Activated CD8-positive, alpha-beta memory T cell treated with anti-CD3 and anti-CD28 coated beads, Interleukin-2, amount 50 U/mL, for 1 hour (primary cell): ENCODE data around the gene IL1RL2.

Experiments used
- DNase-seq: peaks from one replicate; pipeline ENCODE4 v3.0.0-alpha.2; 2020; ENCODE audit errors: extremely low read depth

Gene IL1RL2

DNA sequence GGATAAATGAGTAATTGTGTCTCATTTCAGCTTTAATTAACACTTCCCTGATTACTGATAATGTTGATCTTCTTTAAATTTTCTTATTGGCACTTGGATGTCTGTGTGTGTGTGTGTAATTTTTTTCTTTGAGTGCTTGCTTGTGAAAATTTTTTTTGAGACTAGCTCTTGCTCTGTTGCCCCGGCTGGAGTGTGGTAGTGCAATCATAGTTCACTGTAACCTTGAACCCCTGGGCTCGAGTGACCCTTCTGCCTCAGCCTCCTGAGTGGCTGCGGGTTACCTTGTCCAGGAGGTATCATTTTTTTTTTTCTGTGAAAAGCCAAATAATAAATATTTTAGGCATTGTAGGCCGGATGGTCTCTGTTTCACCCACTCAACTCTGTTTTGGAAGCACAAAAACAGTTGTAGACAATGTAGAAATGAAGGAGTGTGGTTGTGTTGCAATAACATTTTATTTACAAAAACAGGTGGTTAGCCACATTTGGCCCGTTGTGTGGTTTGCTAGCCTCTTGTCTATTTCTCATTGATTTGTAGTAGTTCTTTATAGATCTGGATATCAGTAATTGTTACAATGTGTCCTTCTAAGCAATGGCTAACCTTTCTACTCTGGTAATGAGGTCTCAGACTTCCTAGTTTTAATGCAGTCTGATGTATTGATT, 7.9 kb downstream of the IL1RL2 start:
- no peak for DNase-seq

DNA sequence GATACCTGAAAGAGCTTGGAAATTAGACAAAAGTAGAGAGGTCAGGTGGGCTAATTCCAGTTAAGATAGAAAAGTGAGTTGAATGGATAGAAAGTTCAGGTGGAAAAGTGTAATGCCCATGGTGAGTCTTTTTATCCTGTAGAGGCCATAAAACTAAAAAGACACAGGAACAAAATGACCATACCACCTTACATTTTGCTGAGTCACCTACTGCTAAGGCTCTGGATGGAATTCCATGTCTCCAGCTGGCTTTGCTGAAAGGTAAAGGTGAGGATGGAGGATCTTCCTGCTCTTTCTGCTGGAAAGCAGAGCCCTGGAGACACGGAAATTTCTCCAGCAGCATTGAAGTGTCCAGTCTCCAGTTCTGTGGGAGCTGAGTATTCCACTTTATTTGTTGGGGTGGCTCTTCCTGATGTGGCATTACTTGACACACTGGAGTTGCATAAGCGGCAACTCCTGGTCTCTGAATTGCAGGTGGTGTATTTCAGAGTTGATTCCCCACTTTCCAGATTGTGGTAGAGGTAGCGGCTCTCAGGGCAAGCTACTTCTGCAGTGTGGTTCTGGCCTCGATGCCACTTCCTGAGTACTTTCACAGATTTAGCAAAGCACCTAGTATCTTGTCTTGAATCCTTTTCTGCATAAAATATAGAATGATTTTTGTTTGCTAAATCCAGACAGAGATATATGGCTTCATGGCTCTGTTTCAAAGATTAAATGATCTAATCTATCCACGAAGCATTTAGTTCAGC, 10.7 kb downstream of the IL1RL2 start:
- DNase-seq: no peak

DNA sequence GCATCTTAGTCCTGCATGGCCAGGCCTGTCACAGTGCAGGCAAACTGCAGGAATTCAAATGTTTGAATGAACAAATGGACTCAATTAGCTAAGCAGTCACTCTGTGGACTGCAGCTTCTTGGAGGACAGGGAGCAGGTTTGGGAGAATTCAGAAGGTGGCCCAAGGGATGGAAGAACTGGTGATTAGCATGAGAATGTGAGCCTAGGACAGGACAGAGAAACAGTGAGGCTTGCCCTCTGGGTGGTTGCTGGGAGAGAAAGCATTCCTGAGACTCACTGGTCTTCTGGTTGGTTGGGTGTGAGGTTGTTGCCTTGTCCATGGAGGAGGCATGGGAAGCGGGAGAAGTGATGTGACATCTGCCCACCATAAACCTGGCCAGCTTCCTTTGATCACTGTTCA, 13.7 kb downstream of the IL1RL2 start:
- DNase-seq: no peak

DNA sequence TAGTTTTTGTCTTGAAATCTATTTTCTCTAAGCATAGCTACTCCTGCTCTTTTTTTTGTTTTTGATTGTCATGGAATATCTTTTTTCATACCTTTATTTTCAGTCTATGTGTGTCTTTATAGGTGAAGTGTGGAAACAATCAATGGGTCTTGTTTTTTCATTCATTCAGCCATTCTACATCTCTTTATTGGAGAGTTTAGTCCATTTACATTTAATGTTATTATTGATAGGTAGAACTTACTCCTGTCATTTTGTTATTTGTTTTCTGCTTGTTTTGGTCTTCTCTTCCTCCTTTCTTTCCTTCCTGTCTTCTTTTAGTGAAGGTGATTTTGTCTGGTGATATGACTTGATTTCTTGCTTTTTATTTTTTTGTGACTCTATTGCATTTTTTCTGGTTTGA, 17.8 kb downstream of the IL1RL2 start:
- no peak for DNase-seq

DNA sequence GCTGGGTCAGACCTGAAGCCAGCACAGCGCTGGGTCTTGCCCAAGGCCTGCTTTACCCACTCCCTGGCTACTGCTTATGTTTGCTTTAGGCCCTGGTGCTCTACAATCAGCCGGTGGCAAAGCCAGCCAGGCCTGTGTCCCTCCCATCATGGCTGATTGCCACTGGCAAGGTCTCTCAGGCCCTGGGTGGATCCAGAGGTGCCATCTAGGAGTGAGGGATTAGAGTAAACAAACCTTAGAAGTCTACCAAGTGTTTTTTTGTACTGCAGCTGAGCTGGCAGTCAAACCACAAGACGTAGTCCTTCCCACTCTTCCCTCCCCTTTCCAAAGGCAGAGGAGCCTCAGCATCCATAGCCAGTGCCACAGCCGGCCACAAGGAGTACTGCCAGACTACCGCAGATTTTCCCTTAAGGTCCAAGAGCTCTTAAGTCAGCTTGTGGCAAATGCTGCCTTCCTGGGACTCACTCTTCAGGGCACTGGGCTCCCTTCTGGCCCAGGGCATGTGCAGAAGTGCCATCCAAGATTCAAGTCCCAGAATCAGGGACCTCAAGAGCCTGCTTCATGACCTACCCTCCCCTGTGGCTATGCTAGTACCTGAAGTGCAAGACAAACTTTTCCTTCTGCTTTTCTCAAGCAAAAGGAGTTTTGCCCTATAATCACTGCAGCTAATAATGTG, 20.0 kb downstream of the IL1RL2 start:
- no peak for DNase-seq

DNA sequence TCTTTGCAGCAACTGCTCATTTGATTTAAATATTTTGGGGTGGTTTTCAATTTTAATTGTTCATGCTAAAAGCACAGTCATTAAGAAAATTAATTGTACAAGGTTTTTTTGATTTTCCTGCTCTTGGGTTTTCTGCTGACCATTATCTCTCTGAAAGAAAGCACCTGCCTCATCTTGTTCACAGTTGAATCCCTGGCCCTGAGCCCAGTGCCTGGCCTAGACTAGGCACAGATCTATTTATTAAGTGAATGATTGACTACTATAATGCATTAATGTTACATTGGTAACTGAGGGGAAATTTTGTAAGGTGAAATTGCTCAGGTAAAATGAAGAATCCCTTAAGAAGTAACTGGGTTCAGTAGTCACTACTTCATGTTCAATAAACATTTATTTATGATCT, 22.0 kb downstream of the IL1RL2 start:
- no peak for DNase-seq

DNA sequence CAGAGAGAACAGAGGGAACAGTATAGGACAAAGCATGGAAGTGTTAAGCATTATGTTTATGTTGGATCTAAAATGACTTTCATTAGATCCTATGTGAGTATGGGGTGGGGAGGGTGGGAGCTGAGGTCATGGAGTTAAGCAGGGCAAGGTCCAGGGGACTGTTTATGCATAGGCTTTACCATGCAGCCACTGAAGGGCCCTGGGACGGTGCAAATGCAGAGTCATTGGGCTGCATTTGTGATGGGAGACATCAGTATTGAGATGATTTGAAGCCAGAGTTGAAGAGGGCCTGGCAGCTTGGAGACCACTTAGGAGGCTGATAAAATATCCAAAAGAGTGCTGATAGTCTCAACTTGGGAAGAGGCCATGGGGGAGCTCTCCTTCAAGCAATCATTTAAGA, 22.7 kb downstream of the IL1RL2 start:
- DNase-seq: no peak

DNA sequence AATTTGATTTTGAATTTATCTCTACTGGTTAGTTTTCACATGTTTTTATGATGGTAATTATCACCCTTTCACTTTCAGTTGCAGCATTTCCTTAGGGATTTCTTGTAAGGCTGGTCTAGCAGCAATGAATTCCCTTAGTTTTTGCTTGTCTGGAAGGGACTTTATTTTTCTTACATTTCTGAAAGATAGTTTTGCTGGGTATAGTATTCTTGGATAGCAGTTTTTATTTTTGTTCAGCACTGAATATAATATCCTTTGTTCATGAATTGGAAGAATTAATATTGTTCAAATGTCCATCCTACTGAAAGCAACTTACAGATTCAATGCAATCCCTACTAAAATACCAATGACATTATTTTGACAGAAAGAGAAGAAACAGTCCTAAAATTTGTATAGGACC, 30.2 kb downstream of the IL1RL2 start:
- no peak for DNase-seq

DNA sequence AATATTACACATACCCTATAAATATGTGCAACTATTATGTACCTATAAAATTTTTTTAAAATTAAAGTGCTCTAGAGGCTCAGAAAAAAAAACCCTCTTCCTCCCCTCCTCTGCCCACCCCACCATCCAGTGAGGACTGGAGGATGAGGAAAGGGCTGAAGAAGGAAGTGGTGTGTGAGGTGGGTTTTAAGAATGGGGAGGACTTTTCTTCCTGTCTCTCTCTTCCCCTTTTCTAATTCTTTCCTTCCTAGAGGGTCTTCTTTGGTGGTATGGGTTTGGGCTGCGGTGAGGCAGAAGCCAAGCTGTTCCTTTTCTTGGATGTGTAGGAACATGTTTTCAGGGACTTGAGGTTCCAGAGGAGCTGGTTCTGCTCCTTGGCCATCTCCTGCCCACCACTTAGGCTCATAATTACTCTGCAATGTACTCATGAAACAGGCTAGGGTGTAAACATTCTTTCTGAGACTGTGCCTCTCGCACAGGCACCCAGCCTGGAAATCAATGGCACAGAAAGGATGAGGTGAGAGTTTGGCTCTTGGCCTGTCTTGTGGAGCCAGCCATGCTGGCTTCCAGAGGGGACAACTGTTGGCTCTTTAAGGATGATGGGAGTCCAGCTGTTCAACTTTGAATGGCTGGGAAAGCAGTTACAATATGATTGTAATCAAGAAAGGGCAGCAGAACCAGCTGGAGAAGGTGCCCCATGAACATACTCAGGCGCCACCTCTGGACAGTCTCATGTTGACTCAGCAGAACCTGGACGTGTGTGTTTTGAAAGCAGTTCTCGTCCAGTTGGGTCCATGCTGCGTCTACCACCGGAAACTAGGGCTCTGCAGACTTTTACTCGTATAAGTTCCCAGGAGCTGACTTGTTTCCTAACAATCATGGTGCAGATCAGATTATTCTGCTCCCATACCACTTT, 38.3 kb downstream of the IL1RL2 start:
- DNase-seq: no peak

DNA sequence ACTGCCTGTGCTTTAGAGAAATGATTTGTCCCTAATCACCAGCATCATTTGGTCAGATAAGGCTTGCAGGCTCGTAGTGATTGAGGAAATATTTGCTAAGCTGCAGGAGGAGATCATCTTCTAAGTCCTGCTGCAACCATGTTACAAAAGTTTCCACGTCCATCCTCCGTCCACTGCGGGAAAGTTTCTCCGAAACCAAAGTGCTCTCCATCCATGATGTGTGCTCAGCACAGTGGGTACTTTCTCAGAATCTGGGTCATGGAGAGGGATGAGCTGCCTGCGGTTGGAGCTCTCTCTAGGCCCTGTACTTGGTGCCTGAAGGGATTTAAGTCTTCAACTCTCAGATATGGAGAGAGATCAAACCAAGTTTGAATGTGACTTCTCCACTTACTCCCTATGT, 39.3 kb downstream of the IL1RL2 start:
- no peak for DNase-seq

DNA sequence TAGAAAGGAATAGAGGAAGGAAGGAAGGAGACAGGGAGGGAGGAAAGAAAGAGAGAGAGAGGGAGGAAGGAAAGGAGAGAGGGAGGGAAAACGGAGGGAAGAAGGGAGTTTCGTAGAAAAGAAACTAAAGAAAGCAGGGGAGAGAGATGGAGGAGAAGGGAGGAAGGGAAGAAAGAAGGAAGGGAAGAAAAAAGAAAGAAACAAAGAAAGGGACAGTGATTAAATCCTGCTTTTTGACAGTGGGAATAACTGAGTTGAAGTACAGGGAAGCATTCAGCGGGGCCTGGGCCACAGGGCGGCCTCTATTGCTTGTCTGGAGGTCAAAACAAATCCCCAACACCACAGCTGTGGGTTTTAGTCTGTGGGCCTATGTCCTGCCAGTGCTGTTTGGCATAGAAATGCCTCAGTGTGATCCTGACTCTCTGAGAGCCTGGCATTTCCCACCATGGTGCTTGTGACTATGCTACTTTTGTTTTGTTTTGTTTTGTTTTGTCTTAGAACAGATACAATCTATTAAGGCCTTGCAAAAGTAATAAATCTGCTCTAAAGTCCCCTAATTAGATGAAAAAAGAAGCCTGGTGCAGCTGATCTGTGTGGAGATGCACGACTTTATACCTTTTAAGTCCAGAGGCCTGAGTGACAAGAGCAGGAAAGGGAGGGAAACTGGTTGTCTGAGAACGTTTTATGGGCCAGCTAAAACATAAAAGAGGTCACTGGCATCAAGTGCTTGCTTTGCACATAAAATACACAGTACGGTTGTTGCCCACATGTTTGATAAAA, 40.0 kb downstream of the IL1RL2 start:
- DNase-seq: no peak

DNA sequence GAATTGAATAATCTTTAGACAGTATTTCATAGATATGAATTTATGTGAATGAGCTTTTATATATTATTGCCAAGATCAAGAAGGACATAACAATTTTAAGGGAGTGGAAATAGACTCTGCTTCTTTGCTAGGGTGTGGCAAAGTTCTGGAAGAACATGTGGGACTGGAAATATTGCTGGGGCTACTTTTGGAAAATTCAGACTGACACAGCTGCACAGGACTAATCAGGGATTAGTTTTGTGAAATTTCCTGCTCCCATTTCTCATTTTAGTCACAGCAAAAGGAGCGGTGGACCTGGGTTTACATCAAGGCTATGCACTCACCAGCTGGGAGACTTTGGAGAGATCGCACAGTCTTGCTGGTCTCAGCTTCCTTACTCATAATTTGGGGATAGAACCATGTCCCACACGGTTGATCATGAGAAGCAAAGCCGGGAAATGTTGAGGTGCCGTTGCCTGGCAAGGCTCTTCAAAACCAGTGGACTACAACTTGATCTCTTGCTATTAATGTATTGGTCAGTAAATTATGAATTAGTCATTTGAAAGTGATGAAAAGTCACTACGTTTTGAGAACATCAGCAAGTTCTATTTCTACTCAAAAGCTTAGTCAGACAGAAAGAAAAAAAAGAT, 42.4 kb downstream of the IL1RL2 start:
- no peak for DNase-seq

DNA sequence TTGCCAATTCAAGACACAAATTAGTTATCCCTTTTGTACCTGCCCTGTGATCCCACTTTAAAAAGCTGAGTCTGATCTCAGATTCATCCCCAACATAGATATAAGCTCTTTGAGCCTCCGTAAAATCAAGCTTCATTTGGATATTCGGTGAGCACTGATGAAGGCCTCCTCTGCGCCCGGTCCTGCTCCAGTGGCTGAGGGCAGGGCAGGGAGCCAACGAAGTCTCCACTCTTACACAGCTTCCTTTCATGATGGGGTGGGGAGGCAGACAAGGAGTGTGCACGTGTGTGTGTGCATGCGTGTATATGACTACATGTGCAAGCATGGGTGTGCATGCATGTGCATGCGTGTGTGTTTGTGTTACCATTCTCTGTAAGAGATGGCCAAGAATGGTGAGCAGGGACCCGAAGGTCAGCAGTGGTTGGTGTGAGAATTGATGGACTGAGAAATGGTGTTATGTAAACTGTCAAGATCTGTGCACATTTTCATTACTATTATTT, 43.6 kb downstream of the IL1RL2 start:
- DNase-seq: no peak

DNA sequence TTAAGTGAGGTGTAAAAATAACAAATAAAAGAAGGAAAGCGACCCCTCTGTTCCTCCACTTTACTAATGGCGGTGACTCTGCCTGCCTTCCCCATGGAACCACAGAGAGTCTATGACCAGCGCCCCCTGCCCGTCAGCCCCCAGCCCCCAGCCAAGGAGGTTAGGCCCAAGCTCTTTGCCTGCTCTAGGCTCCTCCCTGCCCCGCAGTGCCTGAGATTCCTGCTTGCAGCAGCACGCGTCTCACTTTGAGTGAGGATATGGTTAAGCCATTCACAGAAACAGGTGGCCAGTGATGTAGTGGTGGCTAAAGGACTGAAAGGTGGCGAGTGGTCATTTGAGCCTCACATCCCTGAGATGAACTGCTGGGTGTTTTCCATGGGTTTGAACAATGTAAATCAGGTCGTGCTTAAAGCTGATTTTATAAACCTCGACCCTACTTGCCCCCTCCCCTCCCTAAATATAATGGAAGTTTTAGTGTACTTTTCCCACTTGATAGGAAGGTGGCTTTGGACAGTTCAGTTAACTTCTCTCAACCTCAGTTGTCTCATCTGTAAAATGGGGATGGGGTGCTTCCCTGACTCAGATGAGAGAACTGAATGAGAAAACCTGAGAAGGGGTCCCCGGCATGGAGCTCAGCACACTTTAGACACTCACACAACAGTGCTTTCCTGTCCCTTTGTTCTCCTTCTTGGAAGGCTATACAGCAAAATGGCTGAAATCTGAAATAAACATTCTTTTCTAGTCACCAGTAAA, 46.5 kb downstream of the IL1RL2 start:
- no peak for DNase-seq

DNA sequence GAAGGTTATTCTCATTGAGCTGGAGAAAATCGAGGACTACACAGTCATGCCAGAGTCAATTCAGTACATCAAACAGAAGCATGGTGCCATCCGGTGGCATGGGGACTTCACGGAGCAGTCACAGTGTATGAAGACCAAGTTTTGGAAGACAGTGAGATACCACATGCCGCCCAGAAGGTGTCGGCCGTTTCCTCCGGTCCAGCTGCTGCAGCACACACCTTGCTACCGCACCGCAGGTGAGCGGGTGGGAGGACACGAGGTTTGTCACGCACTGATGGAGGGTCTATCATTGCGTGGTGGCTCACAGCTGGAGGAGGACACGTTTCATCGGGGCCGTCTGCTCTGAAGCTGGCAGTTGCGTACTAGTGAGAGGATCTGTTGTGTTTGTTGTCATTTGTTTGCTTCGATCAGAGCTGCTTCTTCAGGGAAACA, 48.2 kb downstream of the IL1RL2 start:
- no peak for DNase-seq

DNA sequence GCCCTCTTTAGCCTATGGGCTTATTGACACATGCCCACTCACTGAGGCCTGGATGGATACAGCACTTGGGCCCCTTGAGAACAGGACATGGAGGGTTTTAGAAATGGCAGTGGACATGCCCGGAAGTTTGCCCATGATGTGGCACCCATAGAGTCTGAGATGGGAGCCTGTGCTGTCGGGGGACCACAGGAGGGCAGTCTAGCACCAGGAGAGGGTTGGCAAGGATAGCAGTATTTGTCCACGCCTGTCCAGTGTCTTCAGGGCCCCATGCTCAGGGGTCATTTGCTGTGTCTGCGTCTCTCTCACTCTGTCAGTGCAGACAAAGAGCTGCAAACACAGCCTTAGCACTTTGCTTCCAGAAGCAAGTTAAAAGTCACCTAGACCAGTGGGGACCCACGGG, 48.7 kb downstream of the IL1RL2 start:
- no peak for DNase-seq

DNA sequence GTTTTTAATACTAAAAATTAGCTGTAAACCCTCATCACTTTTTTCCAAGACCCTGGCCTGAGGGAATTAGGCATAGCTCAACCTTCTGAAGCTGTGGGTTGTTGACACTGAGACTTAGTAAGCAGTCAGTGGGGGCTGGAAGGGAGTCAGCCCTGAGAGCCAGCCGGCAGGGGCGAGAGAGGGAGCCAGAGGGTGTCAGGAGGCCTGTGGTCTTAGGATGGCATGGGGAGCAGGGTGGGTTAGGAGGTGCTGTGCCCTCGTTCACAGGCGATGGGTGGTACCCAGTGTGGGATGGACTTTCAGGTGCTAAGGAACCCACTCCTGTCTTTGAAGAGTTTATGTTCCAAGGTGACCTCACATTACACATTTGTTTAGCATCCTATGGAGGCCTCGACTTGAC, 49.3 kb downstream of the IL1RL2 start:
- DNase-seq: no peak

DNA sequence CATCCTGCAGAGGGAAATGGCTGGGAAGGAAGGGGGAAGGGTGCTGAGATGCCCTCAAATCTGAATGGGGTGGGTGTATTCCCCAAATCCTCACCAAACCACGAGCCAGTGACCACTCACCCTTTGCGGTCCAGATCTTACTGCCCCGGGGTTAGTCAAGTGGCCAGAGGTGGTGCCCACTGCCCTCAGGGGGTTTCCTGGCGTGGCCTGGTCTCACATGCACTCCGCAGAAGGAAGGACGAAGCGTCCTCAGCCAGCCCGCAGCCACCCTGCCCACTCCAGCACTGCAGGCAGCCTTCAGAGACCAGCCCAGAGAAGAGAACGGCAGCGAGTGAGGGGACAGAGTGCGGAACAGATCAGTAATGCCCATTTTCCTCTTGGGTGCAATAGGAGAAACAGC, 50.4 kb downstream of the IL1RL2 start:
- no peak for DNase-seq

DNA sequence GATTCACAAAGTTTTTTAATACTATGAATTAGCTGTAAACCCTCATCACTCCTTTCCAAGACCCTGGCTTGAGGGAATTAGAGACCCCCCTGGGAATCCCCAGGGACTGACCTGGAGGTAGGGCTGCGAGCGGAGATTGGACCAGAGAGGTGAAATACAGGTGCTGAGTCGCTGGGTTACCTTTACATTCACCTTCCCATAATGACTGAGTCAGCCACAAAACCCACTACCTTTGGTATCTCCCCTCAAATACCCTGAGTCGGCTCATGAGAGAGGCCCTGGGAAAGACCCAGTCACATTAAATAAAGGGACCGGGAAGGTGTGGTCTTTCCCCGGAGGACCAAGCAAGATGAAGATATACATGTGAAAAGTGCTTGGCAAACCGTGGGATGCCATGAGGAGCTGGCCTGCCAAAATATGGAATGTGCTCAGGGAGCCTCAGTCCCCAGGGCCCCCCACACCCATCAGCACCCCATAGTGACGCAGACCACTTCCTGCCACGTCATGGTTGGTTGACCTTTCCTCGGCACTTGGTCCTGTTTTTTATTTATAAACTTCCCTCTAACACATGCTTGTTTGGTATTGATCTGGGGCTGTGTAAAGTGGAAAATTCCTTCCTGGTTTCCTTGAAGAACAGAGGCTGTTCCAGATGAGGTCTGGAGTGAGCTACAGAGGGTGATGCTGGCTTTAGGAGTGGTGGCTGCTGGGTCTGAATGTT, 51.4 kb downstream of the IL1RL2 start:
- DNase-seq: no peak
